ENCODE data around the gene SLC9A3.

SLC9A3 gene

DNA sequence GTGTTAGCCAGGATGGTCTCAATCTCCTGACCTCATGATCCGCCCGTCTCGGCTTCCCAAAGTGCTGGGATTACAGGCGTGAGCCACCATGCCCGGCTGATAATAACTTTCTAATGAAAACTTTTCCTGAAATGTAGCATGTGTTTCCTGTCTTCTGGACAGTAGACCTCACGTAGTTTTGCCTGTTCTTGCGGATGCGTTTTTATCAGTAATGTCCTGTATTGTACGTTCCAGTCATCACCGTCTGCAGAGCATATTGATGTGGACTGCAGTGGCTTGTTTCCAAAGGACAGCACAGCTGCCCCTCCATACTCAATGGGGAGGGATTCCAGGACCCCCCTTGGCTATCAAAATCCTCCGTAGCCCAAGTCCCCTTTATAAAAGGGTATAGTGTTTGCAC, 68.4 kb downstream of the SLC9A3 start:
- no peak for DNase-seq

DNA sequence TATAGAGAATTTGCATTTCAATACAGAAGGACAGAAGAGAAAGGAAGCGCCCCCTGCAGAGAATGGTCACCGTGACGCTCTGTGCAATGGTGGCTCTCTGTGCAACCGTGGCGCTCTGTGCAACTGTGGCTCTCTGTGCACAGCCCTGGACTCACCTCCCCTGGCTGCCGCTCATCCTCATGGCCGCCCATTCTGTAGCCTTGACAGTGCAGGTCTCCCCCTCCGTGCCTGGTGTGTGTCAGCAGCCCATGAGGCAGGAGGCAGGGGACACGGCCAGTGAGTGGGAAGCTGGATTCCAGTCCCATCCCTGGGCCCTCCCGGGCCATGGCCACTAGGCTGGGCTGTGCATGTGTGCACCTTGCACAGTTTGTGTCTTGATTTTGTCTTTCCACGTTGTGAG, 69.3 kb downstream of the SLC9A3 start:
- no peak for DNase-seq

DNA sequence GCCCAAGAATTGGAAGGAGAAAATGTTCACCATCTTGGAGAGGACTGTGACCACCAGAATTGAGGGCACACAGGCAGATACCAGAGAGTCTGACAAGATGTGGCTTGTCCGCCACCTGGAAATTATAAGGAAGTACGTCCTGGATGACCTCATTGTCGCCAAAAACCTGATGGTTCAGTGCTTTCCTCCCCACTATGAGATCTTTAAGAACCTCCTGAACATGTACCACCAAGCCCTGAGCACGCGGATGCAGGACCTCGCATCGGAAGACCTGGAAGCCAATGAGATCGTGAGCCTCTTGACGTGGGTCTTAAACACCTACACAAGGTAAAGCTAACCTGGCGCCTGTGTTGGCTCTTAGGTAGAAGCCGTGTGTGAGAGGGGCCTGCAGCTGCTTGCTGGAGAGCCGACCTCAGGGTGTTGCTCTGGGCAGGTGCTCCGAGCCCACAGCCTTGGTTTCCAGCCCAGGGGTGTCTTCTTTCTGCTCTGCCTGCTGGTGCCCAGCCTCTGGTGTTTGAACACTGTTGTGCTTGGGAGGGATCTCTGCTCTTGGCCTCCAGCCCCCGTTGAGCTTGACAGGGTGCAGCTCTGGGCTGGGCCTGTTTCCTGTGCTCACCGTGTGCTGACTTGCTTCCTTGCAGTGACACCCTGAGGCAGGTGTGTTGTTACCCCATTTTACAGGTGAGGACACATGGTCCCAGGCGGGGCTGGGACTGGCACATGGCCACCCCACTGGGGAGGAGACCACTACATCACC, 70.3 kb downstream of the SLC9A3 start:
- no peak for DNase-seq

DNA sequence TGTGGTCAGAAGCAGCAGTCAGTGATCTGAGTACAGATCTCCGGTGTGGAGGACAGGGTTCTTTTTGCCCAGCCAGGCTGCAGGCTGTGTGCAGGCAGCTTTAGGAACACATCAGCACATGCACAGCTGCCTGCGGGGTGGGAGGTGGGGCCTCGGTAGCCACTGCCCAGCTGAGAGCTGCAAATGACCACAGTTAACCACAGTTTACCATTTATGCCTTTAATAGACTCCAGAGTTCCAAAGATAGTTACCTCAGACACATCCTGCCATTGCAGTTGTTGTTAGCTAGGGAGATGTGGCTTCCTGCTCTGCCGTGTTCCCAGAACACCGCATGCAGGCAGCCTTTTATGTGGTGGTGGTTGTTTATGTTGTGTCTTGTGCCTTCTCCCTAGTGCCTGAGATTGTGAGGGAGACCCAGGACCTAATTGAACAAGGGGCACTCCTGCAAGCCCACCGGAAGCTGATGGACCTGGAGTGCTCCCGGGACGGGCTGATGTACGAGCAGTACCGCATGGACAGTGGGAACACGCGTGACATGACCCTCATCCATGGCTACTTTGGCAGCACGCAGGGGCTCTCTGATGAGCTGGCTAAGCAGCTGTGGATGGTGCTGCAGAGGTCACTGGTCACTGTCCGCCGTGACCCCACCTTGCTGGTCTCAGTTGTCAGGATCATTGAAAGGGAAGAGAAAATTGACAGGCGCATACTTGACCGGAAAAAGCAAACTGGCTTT, 71.1 kb downstream of the SLC9A3 start:
- no peak for DNase-seq

DNA sequence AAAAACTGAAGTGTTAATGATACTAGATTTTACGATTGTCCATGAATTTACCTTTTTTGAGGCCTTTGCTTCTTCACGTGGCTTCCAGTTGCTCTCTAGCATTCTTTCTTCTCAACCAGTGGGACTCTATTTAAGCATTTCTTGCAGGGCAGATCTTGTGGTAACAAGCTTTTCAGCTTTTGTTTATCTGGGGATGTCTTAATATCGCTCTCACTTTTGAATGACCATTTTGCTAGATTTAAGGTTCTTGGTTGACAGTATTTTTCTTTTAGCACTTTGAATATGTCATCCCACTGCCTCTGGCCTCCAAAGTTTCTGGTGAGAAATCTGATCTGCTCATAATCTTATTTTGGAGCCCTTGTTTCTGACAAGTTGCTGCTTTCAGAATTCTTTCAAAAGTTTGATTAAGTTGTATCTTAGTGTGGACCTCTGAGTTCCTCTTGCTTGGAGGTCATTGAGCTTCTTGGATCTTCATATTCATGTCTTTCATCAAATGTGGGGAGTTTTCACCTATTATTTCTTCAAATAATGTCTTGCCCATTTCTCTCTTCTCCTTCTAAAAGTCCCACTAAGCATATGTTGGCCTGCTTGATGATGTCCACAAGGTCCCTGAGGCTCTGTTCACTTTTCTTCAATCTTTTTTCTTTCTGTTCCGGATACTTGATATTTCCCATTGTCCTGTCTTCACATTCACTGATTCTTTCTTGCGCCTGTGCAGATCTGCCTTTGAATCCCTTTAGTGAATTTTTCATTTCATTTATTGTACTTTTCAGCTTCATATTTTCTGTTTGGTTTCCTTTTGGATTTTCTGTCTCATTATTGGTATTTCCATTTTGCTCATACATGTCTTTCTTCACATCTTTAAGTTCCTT, 72.4 kb downstream of the SLC9A3 start:
- DNase-seq: no peak

DNA sequence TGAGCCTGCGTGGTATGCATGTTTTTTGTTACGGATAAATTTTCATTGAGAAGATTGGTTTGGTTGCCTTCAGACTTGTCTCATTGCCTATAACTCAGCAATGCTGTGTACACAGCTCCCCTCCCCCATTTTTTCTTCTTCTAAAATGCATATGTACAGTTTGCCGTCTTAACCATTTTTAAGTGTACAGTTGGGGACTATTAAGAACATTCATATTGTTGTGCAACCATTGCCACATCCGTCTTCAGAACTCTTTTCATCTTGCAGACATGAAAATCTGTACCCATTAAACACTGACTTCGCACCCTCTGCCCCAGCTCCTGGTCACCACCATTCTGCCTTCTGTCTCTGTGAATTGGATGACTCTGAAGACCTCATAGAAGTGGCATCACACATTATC, 75.1 kb downstream of the SLC9A3 start:
- DNase-seq: no peak

DNA sequence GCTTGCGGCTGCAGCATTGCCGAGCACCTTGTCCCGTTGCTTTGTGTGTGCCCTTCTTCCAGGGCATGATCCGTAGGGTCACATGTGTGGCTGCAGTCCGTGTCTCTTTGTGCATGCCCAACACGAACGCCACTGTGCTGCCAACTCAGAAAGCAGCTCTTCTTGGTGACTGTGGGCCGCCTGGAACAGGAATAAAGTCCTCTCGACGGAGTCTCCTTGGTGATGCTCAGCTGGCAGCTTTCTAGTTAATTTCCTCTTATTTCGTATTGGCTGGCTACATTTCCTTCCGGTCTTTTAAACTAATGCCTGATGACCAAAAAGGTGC, 75.5 kb downstream of the SLC9A3 start:
- DNase-seq: no peak

DNA sequence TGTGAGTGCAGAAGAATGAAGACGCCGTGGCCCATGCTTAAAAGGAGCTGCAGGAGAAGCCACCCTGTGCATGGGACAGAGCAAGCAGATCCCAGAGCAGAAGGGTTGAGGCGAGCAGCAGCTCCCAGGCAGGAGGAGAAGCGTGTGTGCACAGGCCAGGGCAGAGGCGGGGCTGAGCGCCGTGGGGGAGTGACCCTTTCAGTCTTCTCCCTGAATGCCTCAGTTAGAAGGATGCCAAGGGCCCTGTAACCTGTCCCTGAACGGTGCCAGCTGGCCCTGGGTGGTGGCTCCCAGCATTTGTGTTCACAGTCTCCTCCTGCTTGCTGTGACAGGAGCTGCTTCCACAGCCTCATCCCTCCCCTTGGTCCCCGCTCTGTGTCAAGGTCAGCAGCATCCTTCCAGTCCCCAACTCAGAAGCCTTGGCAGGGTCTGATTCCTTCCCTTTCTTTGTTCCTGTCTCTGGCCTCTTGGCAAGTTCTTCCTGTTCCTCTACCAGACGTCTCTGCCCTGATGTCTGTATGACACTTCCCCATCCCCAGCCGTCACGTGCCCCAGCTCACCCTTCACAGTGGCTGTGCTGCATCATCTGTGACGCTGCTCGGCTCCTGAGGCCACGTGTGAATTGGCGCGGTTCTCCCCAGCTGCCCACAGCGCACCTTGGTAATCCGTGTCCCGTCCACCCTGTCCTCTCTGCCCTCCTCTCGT, 76.0 kb downstream of the SLC9A3 start:
- no peak for DNase-seq

DNA sequence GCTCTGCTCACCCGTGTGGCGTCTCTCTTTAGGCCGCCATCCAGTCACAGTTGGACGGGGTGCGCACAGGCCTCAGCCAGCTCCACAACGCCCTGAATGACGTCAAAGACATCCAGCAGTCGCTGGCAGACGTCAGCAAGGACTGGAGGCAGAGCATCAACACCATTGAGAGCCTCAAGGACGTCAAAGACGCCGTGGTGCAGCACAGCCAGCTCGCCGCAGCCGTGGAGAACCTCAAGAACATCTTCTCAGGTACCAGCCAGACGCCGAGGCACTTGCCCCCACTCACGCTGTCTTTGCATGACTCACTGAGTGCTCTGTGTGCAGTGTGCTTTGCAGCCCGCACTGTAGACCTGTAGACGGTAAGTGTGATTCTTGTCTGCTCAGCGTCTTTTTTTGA, 76.7 kb downstream of the SLC9A3 start:
- no peak for DNase-seq

DNA sequence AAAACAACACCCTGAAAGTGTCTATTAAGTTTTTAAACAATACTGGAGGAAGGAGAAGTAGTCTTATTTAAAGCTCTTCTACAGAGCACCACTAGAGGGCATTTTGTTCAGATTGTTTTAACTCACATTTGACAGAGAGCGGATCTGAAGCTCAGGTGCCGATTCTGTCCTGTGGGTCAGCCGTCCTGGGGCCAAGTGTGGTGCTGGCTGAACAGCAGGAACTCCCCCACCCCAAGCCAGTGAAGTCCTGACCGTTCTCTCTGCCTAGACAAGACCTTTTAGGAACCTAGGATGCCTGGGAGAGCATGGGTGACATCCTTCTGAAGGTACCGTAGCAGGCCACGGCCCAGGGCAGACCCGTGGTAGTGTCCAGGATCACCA, 77.4 kb downstream of the SLC9A3 start:
- peak; percentile 58 for DNase-seq

DNA sequence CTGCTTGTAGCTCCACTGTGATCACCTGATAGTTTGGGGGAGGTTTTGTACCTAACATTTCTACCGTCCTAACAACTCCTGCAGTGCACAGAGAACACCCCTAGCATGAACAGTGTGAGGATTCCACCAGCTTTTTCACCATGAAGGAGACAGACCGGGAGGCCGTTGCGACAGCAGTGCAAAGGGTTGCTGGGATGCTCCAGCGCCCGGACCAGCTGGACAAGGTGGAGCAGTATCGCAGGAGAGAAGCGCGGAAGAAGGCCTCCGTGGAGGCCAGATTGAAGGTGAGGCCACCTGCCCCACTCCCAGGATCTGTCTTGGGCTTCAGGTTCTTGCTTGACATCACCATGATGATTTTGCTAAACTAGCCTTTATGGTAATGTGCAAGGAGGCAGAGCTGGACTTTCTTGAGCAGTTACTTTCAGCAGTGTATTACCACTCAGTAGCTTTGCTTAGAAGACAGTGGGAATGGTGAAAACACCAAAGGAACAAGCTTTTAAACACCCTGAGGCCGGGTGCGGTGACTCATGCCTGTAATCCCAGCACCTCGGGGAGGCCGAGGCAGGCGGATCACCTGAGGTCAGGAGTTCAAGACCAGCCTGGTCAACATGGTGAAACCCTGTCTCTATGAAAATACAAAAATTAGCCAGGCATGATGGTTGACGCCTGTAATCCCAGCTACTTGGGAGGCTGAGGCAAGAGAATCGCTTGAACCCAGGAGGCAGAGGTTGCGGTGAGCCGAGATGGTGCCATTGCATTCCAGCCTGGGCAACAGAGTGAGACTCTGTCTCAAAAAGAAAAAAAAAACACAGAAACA, 78.0 kb downstream of the SLC9A3 start:
- DNase-seq: no peak

DNA sequence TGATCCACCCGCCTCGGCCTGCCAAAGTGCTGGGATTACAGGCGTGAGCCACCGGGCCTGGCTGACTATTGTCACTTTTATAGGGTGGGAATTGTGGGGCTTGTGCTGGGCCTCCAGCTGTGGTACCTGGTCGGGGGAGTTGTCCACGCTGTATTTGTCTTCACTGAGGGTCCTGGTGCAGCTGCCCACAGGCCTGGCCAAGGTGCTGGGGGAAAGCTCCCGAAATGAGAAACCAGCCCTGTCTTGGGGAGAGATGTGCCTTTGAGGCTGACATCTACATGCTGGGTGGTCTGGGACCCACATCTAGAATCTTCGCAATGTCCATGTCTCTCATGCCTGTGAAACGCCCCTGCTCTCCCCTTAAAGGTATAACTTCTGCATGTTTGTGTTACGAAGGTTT, 78.7 kb downstream of the SLC9A3 start:
- DNase-seq: no peak

DNA sequence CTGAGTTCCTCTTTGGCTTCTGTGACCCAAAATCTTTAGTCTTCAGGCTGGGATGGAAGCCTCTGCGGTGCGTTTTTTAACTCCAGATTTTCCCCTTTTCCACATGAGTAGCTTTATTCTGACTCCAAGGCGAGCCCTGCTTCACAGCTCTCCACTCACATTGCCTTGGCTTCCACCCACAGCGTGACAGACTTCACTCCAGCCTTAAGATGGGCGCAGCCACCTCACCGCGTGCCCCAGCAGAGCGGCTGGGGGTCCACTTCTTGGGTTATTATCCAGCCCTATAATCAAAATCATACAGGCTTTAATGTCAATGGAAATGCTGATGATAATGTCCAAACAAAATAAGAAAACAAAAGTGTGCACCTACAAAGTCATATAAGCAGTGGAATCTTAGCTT, 80.0 kb downstream of the SLC9A3 start:
- DNase-seq: no peak

DNA sequence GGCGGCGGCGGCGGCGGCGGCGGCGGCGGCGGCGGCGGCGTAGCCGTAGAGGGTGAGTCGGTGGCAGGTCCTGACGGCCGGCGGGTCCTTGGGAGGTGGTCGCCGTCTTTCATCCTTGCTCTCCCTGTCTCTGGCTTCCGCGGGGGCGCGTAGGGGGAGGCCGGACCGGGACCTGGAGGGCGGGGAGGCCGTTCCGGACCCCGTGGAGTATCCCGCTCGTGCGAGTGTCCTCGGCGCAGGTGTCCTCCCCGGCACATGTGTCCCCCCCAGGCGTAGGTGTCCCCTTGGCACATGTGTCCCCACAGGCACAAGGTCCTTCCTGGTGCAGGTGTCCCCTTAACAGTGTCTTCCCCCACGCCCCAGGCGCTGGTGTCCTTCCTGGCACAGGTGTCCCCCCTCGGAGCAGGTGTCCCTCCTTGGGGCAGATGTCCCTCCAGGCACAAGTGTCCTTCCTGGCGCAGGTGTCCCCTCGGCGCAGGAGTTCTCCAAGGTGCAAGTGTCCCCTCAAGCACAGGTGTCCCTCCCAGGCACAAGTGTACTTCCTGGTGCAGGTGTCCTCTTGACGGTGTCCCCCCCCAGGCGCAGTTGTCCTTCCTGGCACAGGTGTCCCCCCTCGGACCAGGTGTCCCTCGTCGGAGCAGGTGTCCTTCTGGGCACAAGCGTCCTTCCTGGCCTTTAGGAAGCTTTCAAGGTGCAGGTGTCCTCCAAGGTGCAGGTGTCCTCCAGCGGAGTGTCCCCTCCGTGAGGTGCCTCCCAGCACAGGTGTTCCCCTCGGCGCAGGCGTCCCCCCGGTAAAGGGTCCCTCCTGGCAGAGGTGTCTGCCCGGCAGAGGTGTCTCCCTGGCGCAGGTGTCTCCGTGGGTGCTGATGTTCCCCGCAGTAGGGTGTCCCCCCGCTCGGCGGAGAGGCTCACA, 80.8 kb downstream of the SLC9A3 start:
- peak; percentile 73 for DNase-seq

DNA sequence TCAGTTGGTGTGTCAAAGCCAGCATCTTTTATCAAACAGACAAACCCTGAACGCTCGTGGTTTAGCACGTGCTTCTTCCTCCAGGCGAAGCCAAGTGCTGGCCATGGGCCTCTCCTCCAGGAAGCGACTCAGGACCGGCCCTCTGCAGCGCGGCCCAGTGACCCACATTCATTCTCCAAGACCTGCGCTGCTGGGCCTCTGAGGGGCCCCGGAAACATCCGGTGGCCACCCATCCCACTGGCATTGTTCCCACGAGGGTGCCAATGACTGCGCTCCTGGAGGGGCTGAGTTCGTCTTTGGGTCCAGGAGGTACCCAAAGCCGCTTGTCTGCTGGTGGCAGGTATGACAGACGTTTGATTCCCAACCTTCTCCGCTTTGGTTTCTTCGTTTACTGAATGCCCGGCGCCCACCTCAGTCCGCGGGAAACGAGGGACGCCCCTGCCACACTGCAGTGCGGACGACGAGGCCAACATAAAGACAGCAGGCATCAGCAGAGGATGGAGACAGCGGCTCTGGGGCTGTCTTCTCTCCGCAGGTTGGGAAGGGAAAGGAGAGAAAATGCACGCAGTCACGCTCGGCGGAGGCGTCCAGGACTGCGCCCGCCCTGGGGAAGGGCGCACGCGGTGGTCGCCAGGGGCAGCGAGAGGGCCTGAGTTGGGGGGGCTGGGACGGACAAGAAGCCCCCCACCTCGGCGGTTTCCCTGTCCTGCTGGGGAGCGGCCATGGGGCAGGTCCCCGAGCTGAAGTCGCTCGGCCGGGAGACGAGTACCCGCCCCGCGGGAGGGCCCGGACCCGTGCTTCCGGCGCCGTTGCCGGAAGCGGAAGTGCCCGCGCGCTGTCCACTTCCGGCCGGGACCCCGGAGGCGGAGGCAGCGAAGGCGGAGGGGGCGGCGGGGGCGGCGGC, 81.7 kb downstream of the SLC9A3 start, which contains the start of gene EXOC3:
EXOC3 (plus strand) TSS at position 842 of the 904 bp plus-strand sequence. CDS start 3,030 bp downstream, outside the sequence.
- peak; percentile 92 for DNase-seq

DNA sequence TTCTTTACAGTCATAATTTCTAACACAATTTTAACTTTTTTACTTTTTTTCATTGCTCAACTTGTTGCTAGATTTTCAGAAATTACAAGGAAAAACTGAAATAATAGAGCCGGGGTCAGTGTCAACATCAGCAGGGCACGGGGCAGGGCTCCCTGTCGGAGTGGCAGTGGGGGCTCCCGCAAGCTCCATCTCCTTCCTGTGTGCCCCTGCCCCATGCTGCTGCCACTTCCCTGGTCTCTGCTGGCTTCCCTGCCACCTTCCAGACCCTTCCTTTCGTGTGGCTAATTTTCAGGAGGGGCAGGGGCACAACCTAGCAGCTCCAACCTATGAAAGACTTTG, 82.3 kb downstream of the SLC9A3 start:
- DNase-seq: no peak

DNA sequence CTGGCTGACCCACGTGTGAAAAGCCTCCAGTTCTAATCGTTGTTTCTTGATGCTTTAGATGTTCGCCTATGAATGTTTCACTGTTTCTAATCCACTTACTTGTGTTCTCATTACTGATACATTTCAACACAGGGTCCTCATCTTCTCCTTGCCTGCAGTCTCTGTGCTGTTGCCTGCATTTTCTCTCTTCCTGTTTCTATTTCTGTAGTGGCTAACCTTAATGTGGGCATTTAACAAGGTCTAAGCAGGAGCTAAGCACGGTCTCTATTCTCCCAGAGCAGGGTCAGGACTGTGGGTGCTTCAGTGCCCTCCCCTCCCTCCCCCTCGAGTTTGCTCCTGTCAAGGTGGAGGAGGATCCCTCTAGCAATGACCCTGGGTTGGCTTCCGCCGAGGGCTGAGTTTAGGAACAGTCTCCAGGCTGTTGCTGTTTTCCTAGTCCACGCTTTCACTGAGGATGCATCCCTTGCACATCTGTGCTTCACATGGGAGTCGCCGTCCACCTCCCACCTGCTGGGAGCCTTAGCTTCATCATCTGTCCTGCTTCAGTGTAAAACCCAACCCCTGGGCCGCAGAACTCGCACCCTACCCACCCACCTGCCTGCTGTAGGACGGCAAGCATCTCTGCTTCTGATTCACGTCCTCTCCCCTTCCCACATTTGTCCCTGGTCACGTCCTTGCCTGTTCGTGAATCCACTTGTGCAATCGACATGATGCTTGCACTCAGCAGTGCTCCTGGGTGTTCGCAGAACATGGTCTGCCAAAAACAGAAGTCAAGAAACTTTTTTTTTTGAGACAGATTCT, 83.6 kb downstream of the SLC9A3 start:
- DNase-seq: peak; percentile 29

DNA sequence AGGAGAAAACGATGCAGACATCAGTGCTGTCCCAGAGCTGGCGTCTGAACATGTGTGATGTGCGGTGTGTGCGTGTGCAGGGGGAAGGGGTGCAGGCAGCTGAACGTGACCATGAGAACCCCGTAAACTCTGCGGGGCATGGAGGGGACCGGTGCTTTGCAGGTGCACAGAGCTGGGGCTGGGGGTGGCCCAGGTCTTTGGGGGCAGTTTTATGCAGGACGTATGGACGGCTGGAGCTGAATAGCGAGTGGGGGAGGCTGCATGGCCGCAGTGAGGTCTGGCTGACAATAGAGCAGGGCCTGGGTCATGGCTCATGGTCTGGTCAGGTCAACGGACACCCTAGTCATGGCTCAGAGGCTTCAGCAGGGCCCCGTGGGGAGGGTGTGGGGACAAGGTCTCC, 84.6 kb downstream of the SLC9A3 start:
- DNase-seq: no peak

DNA sequence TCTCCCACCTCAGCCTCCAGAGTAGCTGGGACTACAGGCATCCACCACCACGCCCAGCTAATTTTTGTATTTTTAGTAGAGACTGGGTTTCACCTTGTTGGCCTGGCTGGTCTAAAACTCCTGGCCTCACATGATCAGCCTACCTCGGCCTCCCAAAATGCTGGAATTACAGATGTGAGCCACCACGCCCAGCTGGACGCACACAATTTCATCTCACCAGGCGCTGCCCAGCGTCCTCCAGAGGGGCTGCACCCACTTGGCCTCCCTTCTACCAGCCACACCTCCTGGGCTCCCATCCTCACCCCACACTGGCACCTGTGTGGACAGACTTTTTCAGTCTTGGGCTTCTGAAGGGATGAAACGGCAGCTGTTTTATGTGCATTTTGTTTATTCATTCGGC, 85.1 kb downstream of the SLC9A3 start:
- DNase-seq: no peak

Data from RPMI8226 (cell line).